KMS-11 (cell line): ENCODE results near the gene SHANK2.
"Not testable (repeated sequence)": the region's sequence is repeated elsewhere in the genome, so short reads cannot be mapped to it uniquely, and the experiment has no call there.

ENCODE experiments used
- H2AFZ ChIP-seq: fragments of 200-600 bp; sonication (generic); 2 replicates; pipeline ENCODE4 v1.6.1; 2016; ENCODE audit warnings: antibody characterized with exemption, mixed run types, low read depth
- H3K27ac ChIP-seq: fragments of 200-600 bp; sonication (generic); 2 replicates; pipeline ENCODE4 v1.6.1; 2016; ENCODE audit warnings: mild to moderate bottlenecking, mixed run types
- H3K27me3 ChIP-seq: fragments of 200-600 bp; sonication (generic); 2 replicates; pipeline ENCODE4 v1.6.1; 2017; ENCODE audit warnings: mild to moderate bottlenecking, low read depth, mixed run types, moderate library complexity; ENCODE audit not compliant: insufficient read depth
- H3K36me3 ChIP-seq: fragments of 200-600 bp; sonication (generic); 2 replicates; pipeline ENCODE4 v1.6.1; 2017; ENCODE audit warnings: mild to moderate bottlenecking, mixed run types; ENCODE audit not compliant: insufficient read depth
- H3K4me1 ChIP-seq: fragments of 200-600 bp; sonication (generic); 2 replicates; pipeline ENCODE4 v1.6.1; 2016; ENCODE audit warnings: mild to moderate bottlenecking, low read depth, mixed run types; ENCODE audit not compliant: poor library complexity, severe bottlenecking
- H3K4me2 ChIP-seq: fragments of 200-600 bp; sonication (generic); 2 replicates; pipeline ENCODE4 v1.7.0; 2016; ENCODE audit warnings: mild to moderate bottlenecking, mixed run types
- H3K4me3 ChIP-seq: fragments of 200-600 bp; sonication (generic); IDR thresholded peaks from 2 replicates; pipeline ENCODE4 v1.6.1; 2017; ENCODE audit warnings: low read depth, low read length, mixed read lengths; ENCODE audit not compliant: insufficient read depth
- H3K79me2 ChIP-seq: fragments of 200-600 bp; sonication (generic); 2 replicates; pipeline ENCODE4 v1.6.1; 2016; ENCODE audit warnings: low read depth, mixed run types; ENCODE audit not compliant: insufficient read depth
- H3K9ac ChIP-seq: fragments of 200-600 bp; sonication (generic); 2 replicates; pipeline ENCODE4 v1.6.1; 2016; ENCODE audit warnings: mild to moderate bottlenecking, mixed run types
- H4K20me1 ChIP-seq: fragments of 200-600 bp; sonication (generic); 2 replicates; pipeline ENCODE4 v1.6.1; 2016; ENCODE audit warnings: mild to moderate bottlenecking, mixed run types; ENCODE audit not compliant: insufficient read depth
- CTCF ChIP-seq: fragments of 200-600 bp; sonication (generic); conservative IDR thresholded peaks from 2 replicates; pipeline ENCODE4 v1.6.1; 2017; ENCODE audit warnings: low read depth, mild to moderate bottlenecking, antibody characterized with exemption, low read length, moderate library complexity, mixed read lengths

Gene SHANK2

GRCh38 chr11:71237853-71238252, 14.5 kb downstream of the SHANK2 start:
- H3K4me2 ChIP-seq = no peak overlapping the region
- no peaks in the 10 kb centered on the region for H3K36me3 ChIP-seq
- H3K4me1 ChIP-seq = no peaks in the 10 kb centered on the region
- no peaks in the 10 kb centered on the region for H3K27me3 ChIP-seq
- no peak overlapping the region for H3K27ac ChIP-seq
- H3K9ac ChIP-seq = no peak overlapping the region
- H3K79me2 ChIP-seq = no peaks in the 10 kb centered on the region
- no peak overlapping the region for H3K4me3 ChIP-seq
- H4K20me1 ChIP-seq = no peaks in the 10 kb centered on the region
- no peak overlapping the region for H2AFZ ChIP-seq
- TF ChIP-seq CTCF = no peak

- no peaks in the 10 kb centered on the region for H3K4me1 ChIP-seq
- no peak for TF ChIP-seq CTCF
- no peak overlapping the region for H3K9ac ChIP-seq
- no peak overlapping the region for H3K4me2 ChIP-seq
- H3K27ac ChIP-seq = no peak overlapping the region
- no peak overlapping the region for H3K4me3 ChIP-seq
- no peaks in the 10 kb centered on the region for H4K20me1 ChIP-seq
- H2AFZ ChIP-seq = no peak overlapping the region
- H3K36me3 ChIP-seq = no peaks in the 10 kb centered on the region
- H3K79me2 ChIP-seq = no peaks in the 10 kb centered on the region
- no peaks in the 10 kb centered on the region for H3K27me3 ChIP-seq
Measured at GRCh38 chr11:71236836-71237475, 15.4 kb downstream of the SHANK2 start.

- H3K4me1 ChIP-seq = no peaks in the 10 kb centered on the region
- H3K9ac ChIP-seq = no peak overlapping the region
- H3K4me3 ChIP-seq = no peak overlapping the region
- no peaks in the 10 kb centered on the region; the same call in 1 of the 2 replicates for H3K27me3 ChIP-seq
- no peak overlapping the region for H3K4me2 ChIP-seq
- TF ChIP-seq CTCF = no peak
- no peaks in the 10 kb centered on the region for H3K36me3 ChIP-seq
- H4K20me1 ChIP-seq = no peaks in the 10 kb centered on the region
- no peak overlapping the region for H2AFZ ChIP-seq
- no peak overlapping the region for H3K27ac ChIP-seq
- H3K79me2 ChIP-seq = no peaks in the 10 kb centered on the region
Measured at GRCh38 chr11:71235719-71236118, 16.7 kb downstream of the SHANK2 start.

GRCh38 chr11:71233896-71234852, 18.2 kb downstream of the SHANK2 start:
- H3K4me3 ChIP-seq, H3K27ac ChIP-seq, H3K79me2 ChIP-seq, H3K36me3 ChIP-seq, H3K4me1 ChIP-seq, H4K20me1 ChIP-seq, H3K4me2 ChIP-seq, H3K9ac ChIP-seq, H2AFZ ChIP-seq, H3K27me3 ChIP-seq: not testable (repeated sequence)
